Hepatocyte (in vitro differentiated cells): ENCODE data around the gene HSPA4. TPM values are rescaled to one million over a fixed set of nuclear protein-coding genes. Genes with fewer than 3 reads are reported as not detected.
A peak's percentile ranks its signal among the peaks of the same experiment; 100 is the strongest.

Experiments used
- DNase-seq: peaks from one replicate; pipeline ENCODE4 v3.0.0-alpha.2; 2016; ENCODE audit warnings: low spot score
- H2AFZ ChIP-seq: fragments of 200-600 bp; sonication (generic); 2 replicates; pipeline ENCODE4 v1.6.0; 2016; ENCODE audit warnings: antibody characterized with exemption, mild to moderate bottlenecking
- H3K27ac ChIP-seq: fragments of 200-600 bp; sonication (generic); 2 replicates; pipeline ENCODE4 v1.5.1; 2016; ENCODE audit warnings: mild to moderate bottlenecking
- H3K27me3 ChIP-seq: fragments of 200-600 bp; sonication (generic); 2 replicates; pipeline ENCODE4 v1.6.1; 2016
- H3K36me3 ChIP-seq: fragments of 200-600 bp; sonication (generic); replicated peaks from 2 replicates; pipeline ENCODE4 v1.5.1; 2016; ENCODE audit warnings: low read depth; ENCODE audit not compliant: insufficient read depth
- H3K4me1 ChIP-seq: fragments of 200-600 bp; sonication (generic); 2 replicates; pipeline ENCODE4 v1.5.1; 2016; ENCODE audit warnings: mild to moderate bottlenecking, moderate library complexity; ENCODE audit not compliant: insufficient read depth
- H3K4me2 ChIP-seq: fragments of 200-600 bp; sonication (generic); 2 replicates; pipeline ENCODE4 v1.6.0; 2016
- H3K4me3 ChIP-seq: fragments of 200-600 bp; sonication (generic); 2 replicates; pipeline ENCODE4 v1.5.1; 2016; ENCODE audit warnings: mild to moderate bottlenecking
- H3K79me2 ChIP-seq: fragments of 200-600 bp; sonication (generic); 2 replicates; pipeline ENCODE4 v1.6.0; 2017; ENCODE audit warnings: mild to moderate bottlenecking
- H3K9me2 ChIP-seq: fragments of 200-600 bp; sonication (generic); replicated peaks from 2 replicates; pipeline ENCODE4 v1.6.0; 2017; ENCODE audit warnings: mild to moderate bottlenecking; ENCODE audit not compliant: insufficient read depth
- H3K9me3 ChIP-seq: fragments of 200-600 bp; sonication (generic); 2 replicates; pipeline ENCODE4 v1.5.1; 2016; ENCODE audit warnings: low read depth, mild to moderate bottlenecking
- H4K20me1 ChIP-seq: fragments of 200-600 bp; sonication (generic); 2 replicates; pipeline ENCODE4 v1.6.0; 2016; ENCODE audit warnings: mild to moderate bottlenecking; ENCODE audit not compliant: insufficient read depth, poor library complexity, severe bottlenecking
- EZH2 ChIP-seq: fragments of 200-600 bp; sonication (generic); IDR thresholded peaks from 2 replicates; pipeline ENCODE4 v1.6.1; 2016; ENCODE audit warnings: antibody characterized with exemption, mild to moderate bottlenecking, borderline replicate concordance
- EZH2phosphoT487 ChIP-seq: fragments of 200-600 bp; sonication (generic); IDR thresholded peaks from one replicate; pipeline ENCODE4 v1.6.1; 2018; ENCODE audit warnings: antibody characterized with exemption, mild to moderate bottlenecking, low read depth, moderate library complexity; ENCODE audit not compliant: unreplicated experiment, severe bottlenecking
- WGBS: methylation state at CpG from one replicate; pipeline ENCODE4 v1.1.6; 2016; ENCODE audit warnings: low lambda C conversion rate; ENCODE audit errors: missing lambda C conversion rate; 5-methylcytosine and 5-hydroxymethylcytosine counted together
- polyA plus RNA-seq: library from polyadenylated mRNA; unstranded; fragments of >200 nt; fragmentation: Nextera tagmentation; extraction: Ambion mirVana; gene quantifications from 2 replicates; pipeline ENCODE4 v1.2.1, GENCODE V29; 2016
- total RNA-seq: library from RNA; depleted of rRNA; stranded (reverse); fragments of >200 nt; gene quantifications from 2 replicates; pipeline ENCODE4 v1.2.3, GENCODE V29; 2014
- TF ChIP-seq, protein P1 (sequence below): fragments of 200-600 bp; sonication (generic); IDR thresholded peaks from 2 replicates; pipeline ENCODE4 v1.5.1; 2016; ENCODE audit warnings: antibody characterized with exemption, mild to moderate bottlenecking; ENCODE audit not compliant: poor library complexity

The HSPA4 gene
- total and polyA plus RNA-seq, 2 experiments from 2014 or later, result 87.1 to 110 TPM

- Histone ChIP-seq H3K27me3 (no peaks in the 10 kb centered on the region), H3K27ac (no peak overlapping the region), H3K9me2 (no peaks in the 10 kb centered on the region), H3K4me2 (no peak overlapping the region), H3K79me2 (no peaks in the 10 kb centered on the region), H3K4me3 (no peak overlapping the region), H3K4me1 (peaks cover 12% of the 10 kb centered on the region), H3K36me3 (no peaks in the 10 kb centered on the region), H3K9me3 (no peaks in the 10 kb centered on the region), H2AFZ (no peak overlapping the region), H4K20me1 (no peaks in the 10 kb centered on the region)
- 86% methylated on average over 2 of the region's 2 CpGs for WGBS
- TF ChIP-seq EZH2phosphoT487 (no peak), EZH2 (no peak)
- TF ChIP-seq, protein P1, sequence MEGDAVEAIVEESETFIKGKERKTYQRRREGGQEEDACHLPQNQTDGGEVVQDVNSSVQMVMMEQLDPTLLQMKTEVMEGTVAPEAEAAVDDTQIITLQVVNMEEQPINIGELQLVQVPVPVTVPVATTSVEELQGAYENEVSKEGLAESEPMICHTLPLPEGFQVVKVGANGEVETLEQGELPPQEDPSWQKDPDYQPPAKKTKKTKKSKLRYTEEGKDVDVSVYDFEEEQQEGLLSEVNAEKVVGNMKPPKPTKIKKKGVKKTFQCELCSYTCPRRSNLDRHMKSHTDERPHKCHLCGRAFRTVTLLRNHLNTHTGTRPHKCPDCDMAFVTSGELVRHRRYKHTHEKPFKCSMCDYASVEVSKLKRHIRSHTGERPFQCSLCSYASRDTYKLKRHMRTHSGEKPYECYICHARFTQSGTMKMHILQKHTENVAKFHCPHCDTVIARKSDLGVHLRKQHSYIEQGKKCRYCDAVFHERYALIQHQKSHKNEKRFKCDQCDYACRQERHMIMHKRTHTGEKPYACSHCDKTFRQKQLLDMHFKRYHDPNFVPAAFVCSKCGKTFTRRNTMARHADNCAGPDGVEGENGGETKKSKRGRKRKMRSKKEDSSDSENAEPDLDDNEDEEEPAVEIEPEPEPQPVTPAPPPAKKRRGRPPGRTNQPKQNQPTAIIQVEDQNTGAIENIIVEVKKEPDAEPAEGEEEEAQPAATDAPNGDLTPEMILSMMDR, result no peak
- no peak for DNase-seq
Observed at GRCh38 chr5:133116601-133117000, 64.8 kb downstream of the HSPA4 start.

DNA sequence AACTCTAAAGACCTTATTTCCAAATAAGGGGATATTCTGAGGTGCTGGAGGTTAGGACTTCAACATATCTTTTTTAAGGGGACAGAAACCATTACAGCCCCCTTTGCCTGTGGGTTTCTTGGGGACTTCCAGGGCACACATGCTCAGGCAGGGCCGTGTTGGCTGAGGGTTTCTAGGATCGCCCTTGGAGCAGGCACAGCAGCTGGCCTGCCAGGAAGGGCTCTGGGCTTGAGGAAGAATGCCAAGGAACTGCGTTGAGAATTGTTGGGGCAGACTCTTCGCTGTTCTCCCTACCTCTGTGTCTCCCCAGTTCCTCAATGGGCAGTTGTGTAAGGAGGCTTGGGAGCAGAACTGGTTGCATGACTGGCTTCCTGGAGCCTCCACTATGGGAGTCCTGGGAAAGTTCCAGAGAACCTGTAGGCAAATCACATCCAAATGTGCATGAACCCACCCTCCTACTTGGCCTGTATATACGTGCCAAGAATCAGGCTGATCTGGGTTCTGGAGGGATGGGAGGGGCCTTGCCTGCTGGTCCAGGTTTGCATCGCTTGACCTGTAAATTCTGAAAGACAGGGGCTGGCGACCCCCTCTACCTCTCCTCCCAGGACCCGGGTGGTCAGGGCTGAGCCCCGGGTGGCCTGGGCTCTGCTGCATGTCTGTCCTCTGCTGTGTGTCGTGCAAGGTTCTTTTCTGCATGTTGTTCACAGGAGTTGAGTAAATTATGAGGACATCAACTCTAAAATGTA is 65.5 kb downstream of the HSPA4 start:
- no peaks in the 10 kb centered on the region for H3K9me3 ChIP-seq
- DNase-seq, result no peak
- H3K36me3 ChIP-seq, result no peaks in the 10 kb centered on the region
- no peaks in the 10 kb centered on the region for H3K9me2 ChIP-seq
- no peak overlapping the region for H2AFZ ChIP-seq
- no peaks in the 10 kb centered on the region for H3K79me2 ChIP-seq
- TF ChIP-seq EZH2phosphoT487, result no peak
- TF ChIP-seq, protein P1, result no peak
- no peak for TF ChIP-seq EZH2
- peaks cover 12% of the 10 kb centered on the region for H3K4me1 ChIP-seq
- no peak overlapping the region for H3K4me3 ChIP-seq
- peak overlapping the region; percentile 15 for H3K4me2 ChIP-seq
- H3K27ac ChIP-seq, result peak overlapping the region; percentile 5
- H4K20me1 ChIP-seq, result no peaks in the 10 kb centered on the region
- no peaks in the 10 kb centered on the region for H3K27me3 ChIP-seq
- WGBS, result 80% methylated on average over 10 of the region's 10 CpGs

DNA sequence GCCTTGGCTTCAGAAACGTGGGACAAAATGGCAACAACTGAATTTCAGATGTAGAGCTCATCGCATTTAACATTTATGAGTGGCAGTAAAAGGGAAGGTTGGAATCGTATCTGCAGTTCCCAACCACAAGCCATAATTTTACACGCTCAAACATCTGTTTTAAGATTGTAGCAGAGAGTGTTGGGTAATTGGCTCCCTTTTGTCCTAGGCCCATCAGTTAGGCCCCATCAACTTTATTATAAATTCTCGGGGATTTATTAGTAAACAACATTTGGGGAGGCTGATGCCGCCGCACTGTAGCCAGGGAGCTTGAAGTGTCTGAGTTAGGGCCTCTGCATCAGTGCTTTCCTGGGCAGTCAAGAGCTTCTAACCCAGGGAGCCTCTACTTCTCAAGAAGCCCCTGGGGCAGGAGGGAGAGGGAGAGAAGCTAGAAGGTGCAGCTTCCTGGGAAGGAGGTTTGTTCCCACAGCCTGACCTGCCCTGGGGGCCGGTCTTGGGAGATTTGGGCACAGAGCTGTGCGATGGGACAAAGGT is 66.2 kb downstream of the HSPA4 start:
- Histone ChIP-seq H3K9me3 (no peaks in the 10 kb centered on the region), H3K4me3 (no peak overlapping the region), H3K9me2 (no peaks in the 10 kb centered on the region), H3K27me3 (no peaks in the 10 kb centered on the region), H3K27ac (no peak overlapping the region), H3K79me2 (no peaks in the 10 kb centered on the region), H3K4me2 (no peak overlapping the region), H2AFZ (no peak overlapping the region), H3K36me3 (no peaks in the 10 kb centered on the region), H3K4me1 (peaks cover 12% of the 10 kb centered on the region), H4K20me1 (no peaks in the 10 kb centered on the region)
- no peak for TF ChIP-seq EZH2
- peak; percentile 99 for TF ChIP-seq EZH2phosphoT487
- 69% methylated on average over 9 of the region's 9 CpGs for WGBS
- DNase-seq, result peak; percentile 46

- Histone ChIP-seq H3K9me2 (no peaks in the 10 kb centered on the region), H3K27ac (no peak overlapping the region), H2AFZ (no peak overlapping the region), H3K27me3 (no peaks in the 10 kb centered on the region), H4K20me1 (no peaks in the 10 kb centered on the region), H3K4me1 (peaks cover 12% of the 10 kb centered on the region), H3K4me3 (no peak overlapping the region), H3K9me3 (no peaks in the 10 kb centered on the region), H3K36me3 (no peaks in the 10 kb centered on the region), H3K4me2 (no peak overlapping the region), H3K79me2 (no peaks in the 10 kb centered on the region)
- DNase-seq, result no peak
- 88% methylated on average over 4 of the region's 4 CpGs for WGBS
- TF ChIP-seq, protein P1, result no peak
- TF ChIP-seq EZH2, result no peak
- no peak for TF ChIP-seq EZH2phosphoT487
Observed at GRCh38 chr5:133118741-133119140, 66.9 kb downstream of the HSPA4 start.
